Uterus (tissue), 2 donors: ENCODE results near the gene ZNF329.

Experiments used
- POLR2A ChIP-seq, 2 donors: fragments of 450-650 bp; IDR thresholded peaks; one replicate each; pipeline ENCODE4 v1.6.1; 2016; ENCODE audit warnings: antibody characterized with exemption in 2 of 2, mild to moderate bottlenecking in 1 of 2, moderate library complexity in 1 of 2
- TF ChIP-seq, protein P1 (sequence below), 4 experiments: fragments of 200-600 bp in 2 of 4; fragments of 450-650 bp in 2 of 4; sonication (generic) in 2 of 4; IDR thresholded peaks; one replicate each; pipeline ENCODE4 v1.5.1; 2016 to 2019; ENCODE audit warnings: antibody characterized with exemption in 4 of 4, mild to moderate bottlenecking in 2 of 4, moderate library complexity in 1 of 4

DNA sequence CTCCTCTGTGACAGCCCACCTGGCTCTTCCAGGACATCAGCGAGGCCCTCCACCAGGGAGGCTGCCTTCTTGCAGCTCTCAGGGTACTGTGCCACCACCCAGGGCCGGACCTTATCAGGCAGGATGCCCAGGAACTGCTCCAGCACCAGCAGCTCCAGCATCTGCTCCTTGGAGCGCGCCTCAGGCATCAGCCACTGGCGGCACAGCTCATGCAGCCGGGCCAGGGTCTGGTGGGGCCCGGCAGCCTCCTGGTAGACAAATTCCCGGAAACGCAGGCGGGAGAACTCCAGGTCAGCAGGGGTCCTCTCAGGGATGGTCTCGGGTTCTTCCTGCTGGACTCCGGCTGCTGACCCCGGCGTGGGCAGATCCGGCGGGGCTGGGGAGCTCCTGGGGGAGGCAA, 60.7 kb downstream of the ZNF329 start:
- TF ChIP-seq, protein P1, sequence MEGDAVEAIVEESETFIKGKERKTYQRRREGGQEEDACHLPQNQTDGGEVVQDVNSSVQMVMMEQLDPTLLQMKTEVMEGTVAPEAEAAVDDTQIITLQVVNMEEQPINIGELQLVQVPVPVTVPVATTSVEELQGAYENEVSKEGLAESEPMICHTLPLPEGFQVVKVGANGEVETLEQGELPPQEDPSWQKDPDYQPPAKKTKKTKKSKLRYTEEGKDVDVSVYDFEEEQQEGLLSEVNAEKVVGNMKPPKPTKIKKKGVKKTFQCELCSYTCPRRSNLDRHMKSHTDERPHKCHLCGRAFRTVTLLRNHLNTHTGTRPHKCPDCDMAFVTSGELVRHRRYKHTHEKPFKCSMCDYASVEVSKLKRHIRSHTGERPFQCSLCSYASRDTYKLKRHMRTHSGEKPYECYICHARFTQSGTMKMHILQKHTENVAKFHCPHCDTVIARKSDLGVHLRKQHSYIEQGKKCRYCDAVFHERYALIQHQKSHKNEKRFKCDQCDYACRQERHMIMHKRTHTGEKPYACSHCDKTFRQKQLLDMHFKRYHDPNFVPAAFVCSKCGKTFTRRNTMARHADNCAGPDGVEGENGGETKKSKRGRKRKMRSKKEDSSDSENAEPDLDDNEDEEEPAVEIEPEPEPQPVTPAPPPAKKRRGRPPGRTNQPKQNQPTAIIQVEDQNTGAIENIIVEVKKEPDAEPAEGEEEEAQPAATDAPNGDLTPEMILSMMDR (IDR thresholded peaks at IDR 0.05) = no peak
- no peak for TF ChIP-seq POLR2A (IDR thresholded peaks at IDR 0.05)
